Suppressor macrophage treated with lipopolysaccharide for 1 hour (primary cell): ENCODE measurements around the gene FYN.
A peak's percentile ranks its signal among the peaks of the same experiment; 100 is the strongest.

Source experiments
- DNase-seq, 3 donors: peaks; one replicate each; pipeline ENCODE4 v3.0.0-alpha.2; 2020 to 2022

Gene FYN

DNA sequence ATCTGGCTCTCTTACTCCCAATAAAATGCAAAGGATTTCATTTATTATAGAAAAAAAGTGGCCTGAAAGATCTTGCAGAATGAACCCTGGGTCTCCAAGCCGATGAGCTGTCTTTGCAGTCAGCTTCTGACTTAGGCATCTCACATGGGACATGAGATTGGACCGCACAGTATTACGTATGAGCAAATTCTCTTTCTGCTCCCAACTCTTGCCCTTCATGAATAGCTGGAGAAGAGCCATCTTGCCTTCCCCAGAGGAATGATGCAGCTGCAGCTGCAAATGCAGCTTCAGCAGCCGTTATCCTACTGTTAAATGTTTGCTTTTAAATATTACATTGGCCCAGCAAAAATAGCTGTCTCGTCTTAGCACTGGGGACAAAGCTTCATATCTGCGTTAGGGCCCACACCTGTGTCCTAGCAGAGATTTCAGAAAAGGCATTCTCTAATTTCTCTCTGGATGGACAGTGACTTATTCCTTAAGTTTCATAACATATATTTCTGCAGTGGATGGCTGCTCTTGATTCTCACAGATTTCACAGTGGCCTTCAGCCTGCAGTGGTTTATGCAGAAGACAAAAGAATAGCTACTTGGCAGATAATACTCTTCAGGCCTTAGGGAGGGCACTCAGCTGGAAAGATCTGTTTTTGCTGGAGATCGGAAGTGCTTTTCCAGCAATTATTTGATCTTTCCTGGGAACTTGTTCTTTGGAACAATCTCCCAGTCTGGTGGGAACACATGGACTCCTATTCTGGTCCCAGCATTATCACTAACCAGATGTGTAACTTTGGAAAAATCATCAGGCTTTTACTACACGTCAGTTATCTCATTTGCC is 129.2 kb downstream of the FYN start:
- DNase-seq, result no peak

DNA sequence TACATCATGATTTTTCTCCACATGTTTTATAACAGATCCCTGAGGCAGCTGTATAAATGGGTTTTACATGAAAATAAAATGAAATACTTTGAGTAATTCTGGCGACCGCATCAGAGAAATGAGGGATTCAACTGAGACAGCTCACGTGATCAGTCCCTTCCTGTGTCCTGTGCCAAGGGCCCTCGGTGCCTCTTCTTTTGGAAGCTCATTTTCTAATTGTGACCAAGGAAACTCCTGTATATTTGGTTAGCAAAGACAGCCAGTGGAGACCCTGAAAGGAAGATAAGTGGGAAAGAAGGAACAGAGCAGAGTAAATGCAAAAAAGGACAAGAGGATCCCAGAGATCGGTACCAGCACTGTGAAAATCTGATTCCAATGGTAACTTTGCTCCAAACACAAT is 129.9 kb downstream of the FYN start:
- no peak for DNase-seq

DNA sequence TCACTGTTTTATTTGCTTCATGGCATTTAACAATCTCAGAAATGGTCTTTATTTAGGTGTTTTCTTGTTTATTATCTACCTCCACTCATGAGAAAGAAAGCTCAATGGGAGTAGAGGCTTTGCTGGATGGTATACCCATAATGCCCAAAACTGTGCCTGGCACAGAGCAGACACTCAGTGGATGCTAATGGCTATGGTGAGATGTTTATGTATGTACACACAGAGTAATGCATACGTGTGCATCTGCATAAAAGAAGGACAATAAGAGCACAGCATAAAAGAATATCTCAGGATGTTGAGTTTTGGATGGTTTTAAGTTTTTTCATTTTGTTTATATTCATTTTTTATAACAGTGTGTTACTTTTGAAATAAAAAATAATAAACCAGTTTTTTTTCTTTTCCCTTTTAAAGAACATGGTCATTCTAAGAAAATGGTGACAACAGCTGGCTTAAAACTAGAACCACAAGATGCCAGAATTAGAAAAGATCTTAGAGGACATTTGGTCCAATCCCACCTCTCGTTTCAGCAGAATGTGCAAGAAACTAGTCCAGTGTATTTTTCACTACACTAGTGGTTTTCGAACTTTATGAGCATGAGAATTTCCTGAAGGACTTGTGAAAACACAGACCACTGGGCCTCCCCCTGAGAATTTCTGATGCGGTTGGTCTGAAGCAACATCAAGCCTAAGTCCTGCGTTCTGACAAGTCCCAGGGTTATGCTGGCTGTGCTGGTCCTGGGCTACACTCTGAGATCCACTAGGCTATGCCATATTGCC is 131.9 kb downstream of the FYN start:
- DNase-seq, result no peak

DNA sequence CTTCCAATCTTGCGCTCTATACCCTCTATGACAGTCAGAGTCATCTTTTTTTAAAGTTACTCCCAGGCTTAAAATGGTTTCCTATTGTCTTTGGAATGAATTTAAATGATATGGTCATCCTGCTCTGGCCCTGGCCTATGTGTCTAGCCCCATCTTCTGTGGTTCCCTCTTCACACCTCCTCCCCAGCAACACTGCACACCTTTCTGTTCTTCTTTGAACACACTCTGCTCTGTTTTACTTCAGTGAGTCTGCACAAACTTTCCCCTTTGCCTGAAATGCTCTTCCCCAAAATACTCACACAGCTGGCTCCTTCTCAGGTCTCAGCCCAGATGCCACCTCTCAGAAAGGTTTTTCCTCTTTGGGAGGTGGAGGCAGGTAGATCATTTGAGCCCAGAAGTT is 132.7 kb downstream of the FYN start:
- DNase-seq, result no peak

DNA sequence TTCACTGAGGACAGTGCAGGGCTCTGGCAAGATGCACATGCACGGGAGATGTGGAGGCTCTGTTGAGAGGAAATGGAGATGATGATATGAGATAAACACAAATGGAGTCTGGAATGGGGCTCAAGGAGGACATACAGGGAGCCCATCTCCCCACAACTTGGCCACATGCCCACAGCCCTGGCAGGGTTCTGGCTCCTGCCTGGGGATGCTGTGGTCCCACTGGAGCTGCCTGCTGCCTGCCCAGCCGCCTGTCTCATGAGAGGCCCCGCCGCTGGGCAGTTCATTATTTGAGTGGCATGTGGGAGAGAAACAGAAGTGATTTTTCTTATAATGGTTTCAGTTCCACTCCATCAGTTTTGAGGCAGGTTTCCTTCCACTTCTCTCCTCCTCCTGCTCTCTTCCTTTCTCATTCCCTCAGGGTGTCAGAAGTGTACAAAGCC is 134.0 kb downstream of the FYN start:
- peak in 2 of 3 donors; percentile 35 to 41 for DNase-seq

DNA sequence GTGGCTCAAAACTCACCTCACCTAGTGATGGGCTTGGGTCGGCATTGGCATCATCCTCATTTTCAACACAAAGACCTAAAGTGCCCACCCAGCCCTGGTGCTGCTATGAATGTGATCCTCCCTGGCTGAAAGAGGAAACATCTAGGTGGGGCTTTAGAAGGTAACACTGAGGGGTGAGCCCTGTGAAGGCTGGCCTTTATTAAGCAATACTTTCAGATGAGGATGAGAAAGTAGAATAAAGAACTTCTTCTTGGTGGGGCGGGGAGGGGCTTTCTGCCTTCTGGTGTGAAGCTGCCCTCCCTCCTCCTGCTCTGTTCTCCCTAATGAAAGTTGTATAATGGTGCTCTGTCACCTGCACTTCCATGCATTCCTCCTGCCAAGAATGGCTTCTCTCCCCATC is 134.6 kb downstream of the FYN start:
- DNase-seq, result no peak

DNA sequence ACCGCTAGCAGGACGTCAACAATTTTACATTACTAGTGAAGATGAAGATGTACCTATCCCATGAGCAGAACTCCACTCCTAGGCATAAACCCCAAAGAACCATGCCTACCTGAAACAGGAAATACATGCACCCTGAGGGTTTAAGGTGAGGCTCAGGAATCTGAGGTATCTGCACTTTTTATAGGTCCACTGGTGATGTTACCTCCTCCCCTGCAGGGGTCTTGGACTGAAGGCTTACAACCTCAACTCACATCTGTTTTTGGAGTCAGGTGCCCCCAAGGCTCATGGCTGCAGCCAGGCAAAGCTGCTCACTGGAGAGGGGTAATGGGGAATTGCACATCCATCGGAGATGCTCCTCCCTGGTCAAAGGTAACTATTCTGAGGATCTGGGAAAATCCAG is 135.1 kb downstream of the FYN start:
- no peak for DNase-seq

DNA sequence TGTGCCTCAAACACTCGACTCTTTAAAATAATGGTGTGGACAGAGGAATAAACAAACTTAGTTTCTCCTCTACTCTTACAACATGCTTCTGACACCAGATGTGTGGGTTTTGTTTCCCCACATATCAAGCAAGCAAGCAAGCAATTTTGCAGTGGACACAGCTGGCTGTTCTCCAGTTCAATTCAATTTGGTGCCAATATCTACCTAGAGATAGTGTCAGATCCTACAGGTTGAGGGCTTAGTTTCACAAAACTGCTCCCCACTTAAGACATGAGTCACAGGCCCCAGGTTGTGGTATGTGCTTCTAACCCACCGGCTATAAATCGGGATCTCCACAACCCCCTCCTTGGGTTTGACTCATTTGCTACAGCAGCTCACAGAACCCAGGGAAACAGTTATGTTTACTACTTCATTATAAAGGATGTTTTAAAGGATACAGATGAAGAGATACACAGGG is 136.2 kb downstream of the FYN start:
- DNase-seq, result no peak

DNA sequence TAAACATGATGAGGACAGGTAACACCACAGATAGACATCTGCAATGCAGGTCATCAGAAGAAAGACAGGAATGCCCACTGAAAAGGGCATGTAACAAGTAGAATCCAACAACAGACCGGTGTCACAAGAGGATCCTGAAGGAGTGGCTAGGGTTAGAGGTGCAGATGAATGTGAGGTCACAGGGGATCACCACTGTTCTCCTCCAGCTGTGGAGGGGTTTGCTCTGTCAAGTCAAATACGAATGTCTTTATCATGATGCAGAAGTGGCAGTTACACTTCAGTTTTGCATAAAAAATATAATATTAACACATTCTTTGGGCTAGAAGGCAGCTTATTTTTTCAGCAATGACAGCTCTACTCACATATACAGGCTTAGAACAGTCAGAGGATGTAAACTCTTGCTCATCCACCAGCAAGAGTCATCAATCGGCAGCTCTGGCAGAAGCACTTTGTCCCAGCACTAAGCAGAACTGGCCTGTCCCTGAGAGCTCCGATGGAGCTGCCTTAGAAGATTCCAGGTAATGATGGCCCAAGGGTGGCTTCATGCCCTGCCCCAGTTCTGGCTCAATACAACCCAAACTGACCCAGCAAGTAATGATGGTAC is 137.1 kb downstream of the FYN start:
- no peak for DNase-seq

DNA sequence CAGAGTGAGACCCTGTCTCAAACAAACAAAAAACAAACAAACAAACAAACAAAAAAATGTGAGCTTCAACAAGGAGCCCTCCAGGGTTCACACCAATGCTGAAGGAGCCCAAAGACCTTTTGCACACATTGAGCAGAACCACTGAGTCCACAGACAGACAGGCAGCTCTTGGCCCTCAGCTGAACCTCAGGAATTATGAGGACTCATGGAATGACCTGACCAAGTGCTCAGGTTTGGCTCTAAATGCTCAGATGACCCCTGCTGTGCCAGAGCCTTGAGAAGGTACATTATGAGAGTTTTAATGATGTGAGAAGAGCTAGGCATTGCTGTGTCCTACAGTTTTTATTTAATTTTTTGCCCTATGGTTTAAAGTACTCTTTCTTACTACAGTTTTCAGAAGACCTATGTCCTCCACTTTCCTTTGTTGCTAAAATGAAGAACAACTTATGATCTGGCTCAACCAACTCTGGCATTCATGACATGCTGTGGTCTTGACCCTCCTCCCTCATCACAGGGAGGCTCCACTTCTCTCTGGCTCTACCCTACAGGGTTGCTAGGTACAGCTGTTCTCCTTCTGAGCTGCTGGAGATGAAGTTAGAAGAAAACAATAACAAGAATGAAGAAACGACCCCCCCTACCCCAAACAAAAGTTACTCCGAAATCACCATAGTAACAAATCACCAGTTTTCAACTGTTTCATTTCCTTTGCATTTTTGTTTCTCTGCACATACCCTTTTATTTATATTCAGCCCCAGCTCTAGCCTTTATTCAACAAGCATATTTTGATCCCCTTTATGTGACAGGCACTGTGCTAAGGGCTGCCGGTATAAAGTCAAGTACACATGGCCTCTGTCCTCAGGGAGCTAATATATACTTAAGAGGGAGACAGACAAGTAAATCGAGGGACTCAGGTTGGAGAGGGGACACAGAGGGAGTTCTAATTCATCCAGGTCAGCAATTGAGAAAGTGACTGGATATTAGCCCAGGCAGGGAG is 138.9 kb downstream of the FYN start:
- DNase-seq, result no peak

DNA sequence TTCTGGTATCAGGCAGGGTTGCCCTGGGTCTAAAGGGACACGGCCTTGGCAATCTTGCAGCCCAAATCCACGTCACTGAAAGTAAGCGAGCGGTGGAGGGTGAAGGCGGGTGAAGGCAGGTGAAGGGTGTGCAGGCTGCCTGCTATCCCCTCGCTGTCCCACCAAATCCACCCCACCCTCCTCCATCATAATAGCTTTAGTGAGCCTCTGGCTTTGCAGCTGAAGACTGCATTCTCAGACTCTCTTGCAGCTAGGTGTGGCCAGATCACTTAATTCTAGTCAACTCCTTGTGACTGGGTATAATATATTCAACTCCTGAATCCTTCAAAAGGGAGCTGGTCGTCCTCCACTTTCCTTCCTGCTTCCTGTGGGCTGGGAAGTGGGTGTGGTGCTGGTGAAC is 140.9 kb downstream of the FYN start:
- DNase-seq, result no peak

DNA sequence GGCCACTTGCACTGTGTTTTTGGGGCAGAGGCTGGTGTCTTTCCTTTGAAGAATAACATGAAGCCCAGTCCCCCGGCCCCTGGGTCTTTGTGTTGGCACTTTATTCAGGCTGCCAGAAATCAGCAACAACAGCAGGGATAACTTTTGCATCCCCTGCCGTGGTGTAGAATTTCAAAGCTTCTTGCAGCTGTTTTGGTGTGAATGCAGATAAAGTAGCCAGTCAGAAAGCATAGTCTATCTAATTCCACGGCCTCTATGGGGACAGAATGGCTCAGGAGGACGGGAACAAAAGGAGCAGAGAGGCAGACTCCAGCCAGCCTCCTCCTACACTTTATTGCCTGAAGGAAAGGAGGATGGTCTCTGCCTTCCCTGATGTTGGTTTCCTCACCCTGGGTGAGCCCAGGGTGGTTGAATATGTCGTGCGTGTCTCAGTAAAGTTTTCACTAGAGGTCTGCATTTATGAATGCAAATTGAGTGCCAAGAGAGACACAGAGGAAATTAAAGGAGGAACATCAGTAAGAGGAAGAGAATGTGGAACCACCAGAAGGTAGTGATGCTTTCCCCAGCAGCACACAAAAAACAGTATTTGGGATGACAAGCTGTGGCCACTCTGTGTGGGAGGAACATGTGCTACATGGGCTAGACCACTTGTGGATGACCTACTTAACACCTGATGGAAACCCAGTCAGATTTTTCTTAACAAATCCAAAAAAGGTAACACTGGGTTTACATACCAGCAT is 141.6 kb downstream of the FYN start:
- DNase-seq, result peak; percentile 45 to 66 (median 61)

DNA sequence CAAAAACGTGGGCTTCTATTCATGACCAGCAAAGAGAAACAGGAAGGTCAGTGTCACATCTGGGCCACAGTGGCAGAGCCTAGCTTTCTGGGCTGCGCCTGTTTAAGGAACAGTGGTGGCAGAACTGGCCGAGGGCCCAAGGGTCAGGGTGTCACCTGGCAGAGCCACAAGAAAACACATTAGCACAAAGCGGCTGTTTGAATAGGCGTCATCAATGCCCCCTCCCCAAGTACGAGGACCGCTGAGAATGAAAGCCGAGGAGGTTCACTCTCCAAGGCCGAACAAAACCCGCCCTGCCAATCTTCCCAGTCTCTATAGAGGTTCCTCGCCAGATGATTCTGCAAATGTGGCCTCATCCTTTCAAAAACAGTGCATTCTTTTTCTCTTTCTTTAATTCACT is 142.4 kb downstream of the FYN start:
- DNase-seq, result no peak

DNA sequence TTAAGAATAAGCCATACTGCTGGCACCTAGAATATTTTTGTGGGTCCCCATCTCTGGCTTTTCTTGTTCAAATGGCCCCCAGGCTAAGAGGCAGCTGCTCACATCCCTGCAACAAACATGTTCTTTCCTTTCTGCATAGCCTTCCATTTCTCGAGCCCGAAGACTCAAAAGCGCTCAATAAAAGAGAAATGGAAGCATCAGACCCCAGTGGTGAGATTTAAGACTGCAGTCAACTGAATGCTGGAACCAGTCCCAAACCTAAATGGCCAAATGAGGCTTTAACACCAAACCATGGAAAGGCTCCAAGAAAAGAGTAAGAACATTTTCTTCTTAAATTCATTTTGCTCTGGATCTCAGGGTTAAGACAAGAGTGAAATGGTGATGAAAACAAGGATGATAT is 145.4 kb downstream of the FYN start:
- no peak for DNase-seq

DNA sequence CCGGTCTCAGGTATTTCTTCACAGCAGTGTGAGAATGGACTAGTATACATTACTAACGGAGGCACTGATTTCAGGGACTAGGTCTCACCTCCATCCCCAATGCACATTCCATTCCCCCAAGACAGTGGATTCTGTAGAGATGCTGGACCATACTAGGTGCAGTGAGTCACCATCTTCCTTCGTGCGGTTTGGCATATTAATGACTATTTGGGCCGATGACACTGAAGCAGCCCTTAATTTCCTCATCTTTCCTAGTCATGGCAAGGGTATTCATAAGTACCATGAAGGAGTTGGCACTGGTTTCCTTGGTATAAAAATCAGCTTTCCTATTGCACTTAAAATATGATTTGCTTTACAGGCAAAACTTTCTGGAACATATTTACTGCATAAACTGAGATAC is 146.2 kb downstream of the FYN start:
- no peak for DNase-seq

DNA sequence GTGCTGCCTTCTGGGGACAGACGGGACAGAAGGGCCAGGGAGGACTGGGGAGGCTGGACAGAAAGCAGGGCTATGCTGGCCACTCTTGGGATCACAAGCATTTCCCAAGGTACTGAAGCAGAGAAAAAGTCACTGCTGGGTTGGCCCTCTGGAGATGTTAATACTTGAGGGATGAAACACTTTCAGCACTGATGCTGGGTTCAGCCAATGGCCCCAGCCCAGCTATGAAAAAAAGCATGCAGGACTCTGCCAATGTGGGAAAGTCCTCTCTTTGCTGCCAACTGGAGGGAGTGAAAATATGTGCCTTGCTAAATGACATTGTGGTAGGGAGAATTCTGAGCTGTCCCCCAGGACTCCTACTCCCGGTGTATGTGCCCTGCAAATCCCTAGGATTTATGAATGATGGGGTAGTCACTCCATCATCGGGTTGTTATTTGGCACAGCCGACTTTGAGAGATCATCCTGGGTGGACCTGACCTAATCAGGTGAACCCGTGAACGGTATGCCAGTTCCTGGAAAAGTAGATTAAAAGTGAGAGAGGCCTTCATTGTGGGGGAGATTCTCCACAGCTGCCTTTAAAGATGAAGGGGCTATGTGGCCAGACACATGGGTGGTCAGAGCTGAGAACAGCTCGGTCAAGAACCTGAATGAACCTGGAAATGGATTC is 147.7 kb downstream of the FYN start:
- no peak for DNase-seq

DNA sequence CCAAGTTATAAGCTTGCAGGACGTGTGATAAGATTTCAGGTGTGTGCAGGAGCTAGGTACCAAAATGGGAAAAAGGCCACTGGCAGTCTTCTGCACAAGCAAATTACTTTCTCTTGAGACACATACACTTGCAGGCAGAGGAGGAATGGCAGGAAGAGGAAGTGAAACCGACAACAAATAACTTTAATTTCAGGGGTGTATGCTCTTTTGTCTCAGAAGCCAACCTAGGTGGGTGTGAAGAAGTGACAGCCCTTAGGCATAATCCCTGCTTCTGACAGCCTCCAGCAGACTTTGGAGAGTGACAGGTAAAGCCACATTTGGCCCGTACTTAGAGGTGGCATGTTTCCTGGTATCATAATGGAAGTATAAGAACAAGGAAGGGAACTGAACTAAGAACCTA is 148.7 kb downstream of the FYN start:
- DNase-seq, result peak; percentile 58 to 72 (median 64)

DNA sequence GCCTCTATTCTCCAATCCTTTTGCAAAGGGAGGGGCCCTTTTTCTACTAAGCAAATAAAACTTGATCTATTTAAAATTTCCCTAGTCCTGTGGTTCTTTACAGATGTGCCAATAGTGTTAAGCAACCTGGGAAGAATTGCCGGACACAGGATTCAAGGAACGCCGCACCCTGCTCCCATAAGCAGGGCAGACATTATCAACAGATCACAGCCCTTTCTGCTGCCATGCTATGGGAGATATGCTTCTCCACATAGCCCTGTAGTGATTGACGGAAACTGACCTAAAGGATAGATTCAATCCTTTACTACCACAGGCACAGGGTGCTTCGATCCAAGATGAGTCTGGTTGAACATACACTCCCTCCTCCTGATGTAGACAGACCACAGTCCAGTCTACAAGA is 149.2 kb downstream of the FYN start:
- DNase-seq, result no peak

DNA sequence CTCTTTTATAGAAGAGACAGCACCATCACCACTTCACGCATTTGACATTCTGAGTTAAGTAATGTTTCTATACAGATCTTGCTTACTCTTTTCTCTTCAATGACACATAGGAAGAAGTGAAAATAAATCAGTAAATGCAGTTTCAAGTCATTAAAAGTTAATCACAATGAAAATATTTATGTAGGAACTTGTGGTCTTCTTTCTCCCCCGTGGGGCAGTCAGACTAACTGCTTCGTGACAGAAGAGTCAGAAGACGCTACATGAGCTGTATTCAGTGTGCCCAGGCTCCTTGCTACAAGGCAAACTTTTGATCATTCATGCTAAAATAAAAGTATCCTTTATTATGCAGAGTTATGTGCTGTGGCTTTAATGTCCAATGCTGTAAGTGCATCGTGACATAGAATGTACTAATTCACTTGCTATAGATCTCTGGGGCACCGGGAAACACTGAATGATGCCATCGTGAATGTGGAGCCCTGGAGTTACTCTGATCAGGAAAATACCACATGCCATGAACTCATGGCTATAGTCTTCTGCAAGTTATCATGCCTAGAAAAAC is 149.8 kb downstream of the FYN start:
- DNase-seq, result no peak

DNA sequence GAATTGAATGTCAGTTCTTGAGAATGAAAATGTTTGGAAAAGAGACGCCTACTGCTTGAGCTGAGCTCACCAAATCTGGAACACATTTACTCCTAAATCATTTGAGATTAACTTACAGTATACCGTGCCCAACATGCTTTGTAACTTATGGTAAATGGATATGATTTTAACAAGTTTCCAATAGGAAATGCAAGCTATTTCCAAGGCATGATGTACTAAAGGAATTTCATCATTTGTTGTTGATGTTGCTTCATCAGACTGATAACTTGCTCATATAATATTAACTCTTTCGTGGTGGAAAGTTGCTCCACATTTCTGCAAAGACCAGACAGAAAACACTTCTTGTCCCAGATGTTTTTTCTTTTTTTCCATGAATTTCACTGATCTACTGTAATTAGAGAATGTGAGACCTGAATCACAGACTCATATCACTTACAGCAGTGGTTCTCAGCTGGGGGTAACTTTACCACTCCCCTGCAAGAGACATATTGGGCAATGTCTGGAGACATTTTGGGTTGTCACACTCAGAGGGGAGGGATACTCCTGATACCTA is 151.0 kb downstream of the FYN start:
- peak in 2 of 3 donors; percentile 46 for DNase-seq
